IMR-90 (cell line): ENCODE measurements around the gene XRCC4. TPM values are rescaled to one million over a fixed set of nuclear protein-coding genes. Genes with fewer than 3 reads are reported as not detected.

Experiments used
- ATAC-seq: fragments of 200-7000 bp; cut with Tn5 transposase; 2 replicates; pipeline ENCODE4 v1.9.1; 2020; ENCODE audit warnings: low read depth, mild to moderate bottlenecking, moderate library complexity
- BruUV-seq: library from RNA; stranded (reverse); fragments of 400-500 nt; replicated peaks from 2 replicates; lab custom pipeline; 2021; lab: Mats Ljungman, UMichigan
- CTCF ChIA-PET: fragments of 300-600 bp; formaldehyde crosslinking; extraction: SDS; loops from one replicate; lab custom pipeline; 2021; ENCODE audit warnings: antibody characterized with exemption; lab: Yijun Ruan, JAX
- POLR2A ChIA-PET: fragments of 300-600 bp; sonication (Branson Sonifier 250); formaldehyde crosslinking; loops from one replicate; lab custom pipeline; 2022; ENCODE audit warnings: antibody characterized with exemption; ENCODE audit not compliant: unreplicated experiment; lab: Charles Lee
- DNase-seq: peaks from one replicate; pipeline ENCODE4 v3.0.0; 2013
- H2AFZ ChIP-seq: replicated peaks from 2 replicates; pipeline ENCODE3; 2013; ENCODE audit warnings: low read length, mild to moderate bottlenecking; ENCODE audit not compliant: poor library complexity
- H2AK5ac ChIP-seq: 2 replicates; pipeline ENCODE4 v1.6.1; 2013; ENCODE audit warnings: low read depth, low read length, inconsistent platforms
- H2AK9ac ChIP-seq: replicated peaks from 2 replicates; pipeline ENCODE3; 2013; ENCODE audit warnings: mild to moderate bottlenecking, low read depth, low read length, moderate library complexity; ENCODE audit not compliant: poor library complexity
- H2BK120ac ChIP-seq: 2 replicates; pipeline ENCODE4 v1.6.1; 2013; ENCODE audit warnings: low read depth, low read length, inconsistent platforms
- H2BK15ac ChIP-seq: 3 replicates; pipeline ENCODE4 v1.6.1; 2013; ENCODE audit warnings: low read depth, low read length, inconsistent platforms
- H2BK20ac ChIP-seq: 2 replicates; pipeline ENCODE4 v1.6.1; 2013; ENCODE audit warnings: low read depth, mild to moderate bottlenecking, inconsistent platforms, low read length, moderate library complexity
- H2BK5ac ChIP-seq: 2 replicates; pipeline ENCODE4 v1.6.1; 2013; ENCODE audit warnings: mild to moderate bottlenecking, low read depth, low read length, inconsistent platforms; ENCODE audit not compliant: poor library complexity, severe bottlenecking
- H3K14ac ChIP-seq: replicated peaks from 2 replicates; pipeline ENCODE4 v1.6.1; 2013; ENCODE audit warnings: low read depth, low read length, inconsistent platforms
- H3K18ac ChIP-seq: 2 replicates; pipeline ENCODE4 v1.6.1; 2013; ENCODE audit warnings: low read depth, low read length, control low read depth
- H3K23ac ChIP-seq: 2 replicates; pipeline ENCODE4 v1.6.1; 2013; ENCODE audit warnings: low read depth, low read length, inconsistent platforms
- H3K27ac ChIP-seq: 2 replicates; pipeline ENCODE4 v1.5.1; 2013; ENCODE audit warnings: mild to moderate bottlenecking, control low read depth, low read length; ENCODE audit not compliant: insufficient read depth
- H3K27me3 ChIP-seq: 2 replicates; pipeline ENCODE4 v1.6.1; 2013; ENCODE audit warnings: low read length; ENCODE audit not compliant: control insufficient read depth, insufficient read depth
- H3K36me3 ChIP-seq: 2 replicates; pipeline ENCODE4 v1.6.1; 2013; ENCODE audit warnings: low read length, mixed read lengths; ENCODE audit not compliant: control insufficient read depth, insufficient read depth
- H3K4ac ChIP-seq: 2 replicates; pipeline ENCODE4 v1.6.1; 2013; ENCODE audit warnings: low read depth, low read length, inconsistent platforms
- H3K4me1 ChIP-seq: 2 replicates; pipeline ENCODE4 v1.6.1; 2013; ENCODE audit warnings: low read length, mixed read lengths; ENCODE audit not compliant: control insufficient read depth, insufficient read depth
- H3K4me2 ChIP-seq: 2 replicates; pipeline ENCODE4 v1.6.1; 2013; ENCODE audit warnings: low read depth, mild to moderate bottlenecking, control low read depth, low read length, moderate library complexity
- H3K4me3 ChIP-seq: 2 replicates; pipeline ENCODE4 v1.5.1; 2013; ENCODE audit warnings: low read depth, mild to moderate bottlenecking, control low read depth, low read length, moderate library complexity; ENCODE audit not compliant: insufficient read depth
- H3K56ac ChIP-seq: 2 replicates; pipeline ENCODE4 v1.6.1; 2013; ENCODE audit warnings: low read length, inconsistent platforms; ENCODE audit not compliant: insufficient read depth; ENCODE audit errors: extremely low read depth
- H3K79me1 ChIP-seq, 2 experiments: 2 replicates each; pipeline ENCODE4 v1.6.1; 2013; ENCODE audit warnings: low read length in 2 of 2, inconsistent platforms in 1 of 2, low read depth in 1 of 2
- H3K9ac ChIP-seq: 2 replicates; pipeline ENCODE4 v1.6.1; 2013; ENCODE audit warnings: low read depth, low read length, control low read depth
- H3K9me1 ChIP-seq: 2 replicates; pipeline ENCODE4 v1.6.1; 2013; ENCODE audit warnings: low read length, inconsistent platforms; ENCODE audit not compliant: insufficient read depth
- H3K9me3 ChIP-seq: 2 replicates; pipeline ENCODE4 v1.6.1; 2013; ENCODE audit warnings: low read length; ENCODE audit not compliant: control insufficient read depth, insufficient read depth
- H4K20me1 ChIP-seq: 2 replicates; pipeline ENCODE4 v1.6.1; 2013; ENCODE audit warnings: low read length, inconsistent platforms; ENCODE audit not compliant: insufficient read depth
- H4K5ac ChIP-seq: 2 replicates; pipeline ENCODE4 v1.6.1; 2013; ENCODE audit warnings: mild to moderate bottlenecking, low read depth, low read length, control low read depth
- H4K8ac ChIP-seq, 2 experiments: 2 replicates each; pipeline ENCODE4 v1.6.1; 2013; ENCODE audit warnings: low read depth in 2 of 2, low read length in 2 of 2, control low read depth in 1 of 2, inconsistent platforms in 1 of 2
- H4K91ac ChIP-seq: 2 replicates; pipeline ENCODE4 v1.6.1; 2013; ENCODE audit warnings: low read depth, low read length, inconsistent platforms; ENCODE audit not compliant: insufficient read depth
- BHLHE40 ChIP-seq: fragments of 150-350 bp; IDR thresholded peaks from 2 replicates; pipeline ENCODE4 v1.6.1; 2016; ENCODE audit warnings: mild to moderate bottlenecking, low read depth, low read length
- CEBPB ChIP-seq: IDR thresholded peaks from 2 replicates; pipeline ENCODE4 v1.6.1; 2012; ENCODE audit warnings: low read depth, low read length, improper control_type of control experiment
- FOS ChIP-seq: fragments of 150-350 bp; IDR thresholded peaks from 2 replicates; pipeline ENCODE4 v1.6.1; 2016; ENCODE audit warnings: low read depth, low read length
- MAFK ChIP-seq: IDR thresholded peaks from 2 replicates; pipeline ENCODE4 v1.6.1; 2012; ENCODE audit warnings: low read depth, low read length, improper control_type of control experiment
- MAZ ChIP-seq: IDR thresholded peaks from 2 replicates; pipeline ENCODE4 v1.6.1; 2012; ENCODE audit warnings: low read depth, mild to moderate bottlenecking, low read length, improper control_type of control experiment, moderate library complexity, borderline replicate concordance
- MXI1 ChIP-seq: IDR thresholded peaks from 2 replicates; pipeline ENCODE4 v1.6.1; 2012; ENCODE audit warnings: low read depth, mild to moderate bottlenecking, low read length, moderate library complexity, borderline replicate concordance
- NFE2L2 ChIP-seq: fragments of 150-350 bp; IDR thresholded peaks from 2 replicates; pipeline ENCODE4 v1.6.1; 2016; ENCODE audit warnings: low read depth, mild to moderate bottlenecking, low read length
- POLR2A ChIP-seq: IDR thresholded peaks from 2 replicates; pipeline ENCODE4 v1.6.1; 2012; ENCODE audit warnings: mild to moderate bottlenecking, low read depth, low read length
- RAD21 ChIP-seq: IDR thresholded peaks from 2 replicates; pipeline ENCODE4 v1.6.1; 2012; ENCODE audit warnings: low read length, improper control_type of control experiment
- RCOR1 ChIP-seq: IDR thresholded peaks from 2 replicates; pipeline ENCODE4 v1.6.1; 2012; ENCODE audit warnings: mild to moderate bottlenecking, low read length, improper control_type of control experiment; ENCODE audit not compliant: insufficient replicate concordance
- SMC3 ChIP-seq: fragments of 150-350 bp; IDR thresholded peaks from 2 replicates; pipeline ENCODE4 v1.6.1; 2016; ENCODE audit warnings: low read depth, mild to moderate bottlenecking, antibody characterized with exemption, low read length, moderate library complexity
- USF2 ChIP-seq: fragments of 150-350 bp; IDR thresholded peaks from 2 replicates; pipeline ENCODE4 v1.6.1; 2017; ENCODE audit warnings: mild to moderate bottlenecking, antibody characterized with exemption, low read length, low read depth
- WGBS, 2 experiments: methylation state at CpG; one replicate each; pipeline versions ENCODE4 v1.1.5 to v1.1.7; 2013; ENCODE audit warnings: missing lambda C conversion rate in 2 of 2; ENCODE audit not compliant: insufficient read length in 1 of 2; ENCODE audit errors: extremely low coverage in 2 of 2; 5-methylcytosine and 5-hydroxymethylcytosine counted together
- dilution Hi-C: fragments of 300-500 bp; cut with HindIII; formaldehyde crosslinking; loops from one replicate; pipeline ENCODE4 v1.14.3; 2018; ENCODE audit warnings: low sequenced_read_pairs; ENCODE audit not compliant: unreplicated experiment
- in situ Hi-C: fragments of 300-500 bp; cut with MboI; formaldehyde crosslinking; loops from 3 replicates; pipeline ENCODE4 v1.14.3; 2019; ENCODE audit warnings: low sequenced_read_pairs, inconsistent platforms, mixed read lengths
- intact Hi-C: fragments of 100-400 bp; cut with micrococcal nuclease; formaldehyde crosslinking; loops from 2 replicates; pipeline ENCODE4 v1.10.0; 2022
- polyA plus RNA-seq, 3 experiments: library from polyadenylated mRNA; depleted of rRNA; stranded (reverse); fragments of >200 nt; gene quantifications; 2 replicates each; pipeline ENCODE4 v1.2.3, GENCODE V29; 2012; ENCODE audit warnings: low replicate concordance in 1 of 3
- total RNA-seq: library from RNA; depleted of rRNA; stranded (reverse); fragments of >200 nt; gene quantifications from 2 replicates; pipeline ENCODE4 v1.2.3, GENCODE V29; 2012
- TF ChIP-seq, protein P1 (sequence below): fragments of 150-350 bp; IDR thresholded peaks from 2 replicates; pipeline ENCODE4 v1.6.1; 2016; ENCODE audit warnings: low read depth, mild to moderate bottlenecking, low read length, moderate library complexity, borderline replicate concordance
- TF ChIP-seq, protein P2 (sequence below): conservative IDR thresholded peaks from 2 replicates; pipeline ENCODE4 v1.5.1; 2012; ENCODE audit warnings: mild to moderate bottlenecking, low read depth, low read length, improper control_type of control experiment

Gene XRCC4
- total and polyA plus RNA-seq, 2 of the 4 experiments (the other 2 are of a cell fraction): 3.5 to 4.7 TPM

GRCh38 chr5:83092619-83093018 is 15.3 kb downstream of the XRCC4 start:
- intact Hi-C loops: no loop called here
- H4K20me1 ChIP-seq: no peaks in the 10 kb centered on the region
- no peak overlapping the region for H3K18ac ChIP-seq
- H3K27ac ChIP-seq: no peak overlapping the region
- peaks cover 11 to 20% of the 10 kb centered on the region in 2 experiments; a peak in 3 of 4 replicates for H3K79me1 ChIP-seq
- no peaks in the 10 kb centered on the region for H3K27me3 ChIP-seq
- no peak overlapping the region for H4K5ac ChIP-seq
- no peak overlapping the region for H3K14ac ChIP-seq
- no peak for TF ChIP-seq CEBPB
- TF ChIP-seq, protein P1, sequence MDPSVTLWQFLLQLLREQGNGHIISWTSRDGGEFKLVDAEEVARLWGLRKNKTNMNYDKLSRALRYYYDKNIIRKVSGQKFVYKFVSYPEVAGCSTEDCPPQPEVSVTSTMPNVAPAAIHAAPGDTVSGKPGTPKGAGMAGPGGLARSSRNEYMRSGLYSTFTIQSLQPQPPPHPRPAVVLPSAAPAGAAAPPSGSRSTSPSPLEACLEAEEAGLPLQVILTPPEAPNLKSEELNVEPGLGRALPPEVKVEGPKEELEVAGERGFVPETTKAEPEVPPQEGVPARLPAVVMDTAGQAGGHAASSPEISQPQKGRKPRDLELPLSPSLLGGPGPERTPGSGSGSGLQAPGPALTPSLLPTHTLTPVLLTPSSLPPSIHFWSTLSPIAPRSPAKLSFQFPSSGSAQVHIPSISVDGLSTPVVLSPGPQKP: no peak
- TF ChIP-seq MAFK: no peak
- no peak for TF ChIP-seq FOS
- TF ChIP-seq MAZ: no peak
- TF ChIP-seq RCOR1: no peak
- TF ChIP-seq NFE2L2: no peak
- TF ChIP-seq USF2: no peak
- TF ChIP-seq RAD21: no peak
- TF ChIP-seq BHLHE40: no peak
- no peak for TF ChIP-seq SMC3
- TF ChIP-seq, protein P2, sequence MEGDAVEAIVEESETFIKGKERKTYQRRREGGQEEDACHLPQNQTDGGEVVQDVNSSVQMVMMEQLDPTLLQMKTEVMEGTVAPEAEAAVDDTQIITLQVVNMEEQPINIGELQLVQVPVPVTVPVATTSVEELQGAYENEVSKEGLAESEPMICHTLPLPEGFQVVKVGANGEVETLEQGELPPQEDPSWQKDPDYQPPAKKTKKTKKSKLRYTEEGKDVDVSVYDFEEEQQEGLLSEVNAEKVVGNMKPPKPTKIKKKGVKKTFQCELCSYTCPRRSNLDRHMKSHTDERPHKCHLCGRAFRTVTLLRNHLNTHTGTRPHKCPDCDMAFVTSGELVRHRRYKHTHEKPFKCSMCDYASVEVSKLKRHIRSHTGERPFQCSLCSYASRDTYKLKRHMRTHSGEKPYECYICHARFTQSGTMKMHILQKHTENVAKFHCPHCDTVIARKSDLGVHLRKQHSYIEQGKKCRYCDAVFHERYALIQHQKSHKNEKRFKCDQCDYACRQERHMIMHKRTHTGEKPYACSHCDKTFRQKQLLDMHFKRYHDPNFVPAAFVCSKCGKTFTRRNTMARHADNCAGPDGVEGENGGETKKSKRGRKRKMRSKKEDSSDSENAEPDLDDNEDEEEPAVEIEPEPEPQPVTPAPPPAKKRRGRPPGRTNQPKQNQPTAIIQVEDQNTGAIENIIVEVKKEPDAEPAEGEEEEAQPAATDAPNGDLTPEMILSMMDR: no peak
- TF ChIP-seq MXI1: no peak
- TF ChIP-seq POLR2A: no peak
- no peak for DNase-seq
- no peaks in the 10 kb centered on the region for H3K9me1 ChIP-seq
- H2BK15ac ChIP-seq: no peak overlapping the region
- CTCF ChIA-PET: interaction anchor here (0.7 kb wide), 1 partner anchor 9 kb away, joined by 3 read pairs; no protein-coding TSS in a partner anchor
- dilution Hi-C loops: no loop called here
- H3K36me3 ChIP-seq: no peaks in the 10 kb centered on the region
- no peak overlapping the region for H3K4me3 ChIP-seq
- no peak overlapping the region for H4K8ac ChIP-seq
- no peak overlapping the region for H2AK9ac ChIP-seq
- H3K23ac ChIP-seq: no peak overlapping the region
- ATAC-seq: no peak
- H3K9me3 ChIP-seq: no peaks in the 10 kb centered on the region
- no peak overlapping the region for H2AFZ ChIP-seq
- H2AK5ac ChIP-seq: no peak overlapping the region
- in situ Hi-C loops: loop anchor here (25.0 kb wide), 1 partner anchor 470 kb away; no protein-coding TSS in a partner anchor
- H2BK5ac ChIP-seq: no peak overlapping the region
- no peak overlapping the region for H3K56ac ChIP-seq
- POLR2A ChIA-PET: no interaction called here
- no peak overlapping the region for H2BK20ac ChIP-seq
- no TSS peak for BruUV-seq
- H3K4me2 ChIP-seq: no peak overlapping the region
- H3K4me1 ChIP-seq: peaks cover 9% of the 10 kb centered on the region
- H4K91ac ChIP-seq: no peak overlapping the region
- no CpG with 5 or more reads among the region's 2 CpGs for WGBS, 2 experiments
- H3K9ac ChIP-seq: no peak overlapping the region
- no peak overlapping the region for H2BK120ac ChIP-seq
- H3K4ac ChIP-seq: no peak overlapping the region
